ENCODE data around the gene NRP1.

DNA sequence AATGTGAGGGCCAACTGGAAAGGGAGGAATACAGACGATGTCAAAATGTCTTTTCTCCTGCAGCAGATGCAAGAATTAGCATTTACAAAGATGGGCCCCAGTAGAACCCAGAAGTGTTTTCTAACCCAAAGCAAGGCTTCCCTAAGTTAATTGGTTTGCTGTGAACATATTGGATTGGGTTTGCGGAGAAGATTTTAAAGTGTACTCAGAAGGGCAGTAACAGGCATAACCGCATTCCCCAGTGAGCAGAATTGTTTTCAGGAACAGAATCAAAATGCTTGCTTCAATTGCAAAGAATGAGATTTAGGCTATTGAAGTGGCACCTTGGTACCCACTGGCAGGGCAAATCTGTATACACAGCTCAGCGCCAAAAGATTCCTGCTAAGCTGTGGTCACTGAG, 78.0 kb downstream of the NRP1 start:
- no peak for TF ChIP-seq TOX (CRISPR knock-in tag; IDR thresholded peaks at IDR 0.05; ENCODE audit: borderline replicate concordance)
- no peak for TF ChIP-seq ARNTL (CRISPR knock-in tag; IDR thresholded peaks at IDR 0.05; ENCODE audit: borderline replicate concordance, low read depth)
- no peak for TF ChIP-seq GLIS3 (CRISPR knock-in tag; IDR thresholded peaks at IDR 0.05)
- TF ChIP-seq, protein P1, sequence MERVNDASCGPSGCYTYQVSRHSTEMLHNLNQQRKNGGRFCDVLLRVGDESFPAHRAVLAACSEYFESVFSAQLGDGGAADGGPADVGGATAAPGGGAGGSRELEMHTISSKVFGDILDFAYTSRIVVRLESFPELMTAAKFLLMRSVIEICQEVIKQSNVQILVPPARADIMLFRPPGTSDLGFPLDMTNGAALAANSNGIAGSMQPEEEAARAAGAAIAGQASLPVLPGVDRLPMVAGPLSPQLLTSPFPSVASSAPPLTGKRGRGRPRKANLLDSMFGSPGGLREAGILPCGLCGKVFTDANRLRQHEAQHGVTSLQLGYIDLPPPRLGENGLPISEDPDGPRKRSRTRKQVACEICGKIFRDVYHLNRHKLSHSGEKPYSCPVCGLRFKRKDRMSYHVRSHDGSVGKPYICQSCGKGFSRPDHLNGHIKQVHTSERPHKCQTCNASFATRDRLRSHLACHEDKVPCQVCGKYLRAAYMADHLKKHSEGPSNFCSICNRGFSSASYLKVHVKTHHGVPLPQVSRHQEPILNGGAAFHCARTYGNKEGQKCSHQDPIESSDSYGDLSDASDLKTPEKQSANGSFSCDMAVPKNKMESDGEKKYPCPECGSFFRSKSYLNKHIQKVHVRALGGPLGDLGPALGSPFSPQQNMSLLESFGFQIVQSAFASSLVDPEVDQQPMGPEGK (CRISPR knock-in tag; IDR thresholded peaks at IDR 0.05; ENCODE audit: borderline replicate concordance), result no peak
- TF ChIP-seq, protein P2, sequence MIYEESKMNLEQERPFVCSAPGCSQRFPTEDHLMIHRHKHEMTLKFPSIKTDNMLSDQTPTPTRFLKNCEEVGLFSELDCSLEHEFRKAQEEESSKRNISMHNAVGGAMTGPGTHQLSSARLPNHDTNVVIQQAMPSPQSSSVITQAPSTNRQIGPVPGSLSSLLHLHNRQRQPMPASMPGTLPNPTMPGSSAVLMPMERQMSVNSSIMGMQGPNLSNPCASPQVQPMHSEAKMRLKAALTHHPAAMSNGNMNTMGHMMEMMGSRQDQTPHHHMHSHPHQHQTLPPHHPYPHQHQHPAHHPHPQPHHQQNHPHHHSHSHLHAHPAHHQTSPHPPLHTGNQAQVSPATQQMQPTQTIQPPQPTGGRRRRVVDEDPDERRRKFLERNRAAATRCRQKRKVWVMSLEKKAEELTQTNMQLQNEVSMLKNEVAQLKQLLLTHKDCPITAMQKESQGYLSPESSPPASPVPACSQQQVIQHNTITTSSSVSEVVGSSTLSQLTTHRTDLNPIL (CRISPR knock-in tag; IDR thresholded peaks at IDR 0.05; ENCODE audit: low read depth), result no peak
